ENCODE results near the gene CMIP.

- TF ChIP-seq, protein P1, sequence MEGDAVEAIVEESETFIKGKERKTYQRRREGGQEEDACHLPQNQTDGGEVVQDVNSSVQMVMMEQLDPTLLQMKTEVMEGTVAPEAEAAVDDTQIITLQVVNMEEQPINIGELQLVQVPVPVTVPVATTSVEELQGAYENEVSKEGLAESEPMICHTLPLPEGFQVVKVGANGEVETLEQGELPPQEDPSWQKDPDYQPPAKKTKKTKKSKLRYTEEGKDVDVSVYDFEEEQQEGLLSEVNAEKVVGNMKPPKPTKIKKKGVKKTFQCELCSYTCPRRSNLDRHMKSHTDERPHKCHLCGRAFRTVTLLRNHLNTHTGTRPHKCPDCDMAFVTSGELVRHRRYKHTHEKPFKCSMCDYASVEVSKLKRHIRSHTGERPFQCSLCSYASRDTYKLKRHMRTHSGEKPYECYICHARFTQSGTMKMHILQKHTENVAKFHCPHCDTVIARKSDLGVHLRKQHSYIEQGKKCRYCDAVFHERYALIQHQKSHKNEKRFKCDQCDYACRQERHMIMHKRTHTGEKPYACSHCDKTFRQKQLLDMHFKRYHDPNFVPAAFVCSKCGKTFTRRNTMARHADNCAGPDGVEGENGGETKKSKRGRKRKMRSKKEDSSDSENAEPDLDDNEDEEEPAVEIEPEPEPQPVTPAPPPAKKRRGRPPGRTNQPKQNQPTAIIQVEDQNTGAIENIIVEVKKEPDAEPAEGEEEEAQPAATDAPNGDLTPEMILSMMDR (IDR thresholded peaks at IDR 0.05) = no peak
- no peak for TF ChIP-seq POLR2A (IDR thresholded peaks at IDR 0.05)
Observed at GRCh38 chr16:81571175-81571574, 126.6 kb downstream of the CMIP start.
